ENCODE measurements around the gene PPP6R2.

DNA sequence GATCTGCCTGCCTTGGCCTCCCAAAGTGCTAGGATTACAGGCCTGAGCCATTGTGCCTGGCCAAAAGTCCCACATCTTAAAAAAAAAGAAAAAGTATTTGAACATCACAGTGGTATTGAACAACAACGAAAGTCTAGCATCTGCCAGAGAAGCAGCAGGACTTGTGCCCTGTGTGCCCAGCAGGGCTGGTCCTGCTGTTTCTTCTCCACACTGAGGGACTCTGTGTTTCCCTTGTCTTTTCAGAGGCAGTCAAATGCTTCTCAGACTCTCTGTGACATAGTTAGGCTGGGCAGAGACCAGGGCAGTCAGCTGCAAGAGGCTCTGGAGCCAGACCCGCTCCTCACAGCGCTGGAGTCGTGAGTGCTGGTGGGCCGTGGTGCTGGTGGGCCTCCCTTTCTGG is 75.5 kb downstream of the PPP6R2 start:
- no peak for TF ChIP-seq ZNF626 (tag by site-specific recombination; IDR thresholded peaks at IDR 0.05)
- TF ChIP-seq ZNF175 (tag by site-specific recombination; IDR thresholded peaks at IDR 0.05): no peak
- no peak for TF ChIP-seq IKZF3 (tag by site-specific recombination; IDR thresholded peaks at IDR 0.05)
- TF ChIP-seq, protein P1, sequence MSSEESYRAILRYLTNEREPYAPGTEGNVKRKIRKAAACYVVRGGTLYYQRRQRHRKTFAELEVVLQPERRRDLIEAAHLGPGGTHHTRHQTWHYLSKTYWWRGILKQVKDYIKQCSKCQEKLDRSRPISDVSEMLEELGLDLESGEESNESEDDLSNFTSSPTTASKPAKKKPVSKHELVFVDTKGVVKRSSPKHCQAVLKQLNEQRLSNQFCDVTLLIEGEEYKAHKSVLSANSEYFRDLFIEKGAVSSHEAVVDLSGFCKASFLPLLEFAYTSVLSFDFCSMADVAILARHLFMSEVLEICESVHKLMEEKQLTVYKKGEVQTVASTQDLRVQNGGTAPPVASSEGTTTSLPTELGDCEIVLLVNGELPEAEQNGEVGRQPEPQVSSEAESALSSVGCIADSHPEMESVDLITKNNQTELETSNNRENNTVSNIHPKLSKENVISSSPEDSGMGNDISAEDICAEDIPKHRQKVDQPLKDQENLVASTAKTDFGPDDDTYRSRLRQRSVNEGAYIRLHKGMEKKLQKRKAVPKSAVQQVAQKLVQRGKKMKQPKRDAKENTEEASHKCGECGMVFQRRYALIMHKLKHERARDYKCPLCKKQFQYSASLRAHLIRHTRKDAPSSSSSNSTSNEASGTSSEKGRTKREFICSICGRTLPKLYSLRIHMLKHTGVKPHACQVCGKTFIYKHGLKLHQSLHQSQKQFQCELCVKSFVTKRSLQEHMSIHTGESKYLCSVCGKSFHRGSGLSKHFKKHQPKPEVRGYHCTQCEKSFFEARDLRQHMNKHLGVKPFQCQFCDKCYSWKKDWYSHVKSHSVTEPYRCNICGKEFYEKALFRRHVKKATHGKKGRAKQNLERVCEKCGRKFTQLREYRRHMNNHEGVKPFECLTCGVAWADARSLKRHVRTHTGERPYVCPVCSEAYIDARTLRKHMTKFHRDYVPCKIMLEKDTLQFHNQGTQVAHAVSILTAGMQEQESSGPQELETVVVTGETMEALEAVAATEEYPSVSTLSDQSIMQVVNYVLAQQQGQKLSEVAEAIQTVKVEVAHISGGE (tag by site-specific recombination; conservative IDR thresholded peaks at IDR 0.05; ENCODE audit: low read depth): no peak
- TF ChIP-seq ZBTB10 (tag by site-specific recombination; IDR thresholded peaks at IDR 0.05): no peak
